ENCODE data around the gene MDGA2. TPM values are rescaled to one million over a fixed set of nuclear protein-coding genes. Genes with fewer than 3 reads are reported as not detected.

The MDGA2 gene
- total and polyA plus RNA-seq, 2 of the 4 experiments (the other 2 are of a cell fraction): 0.02 TPM; not detected in 1

DNA sequence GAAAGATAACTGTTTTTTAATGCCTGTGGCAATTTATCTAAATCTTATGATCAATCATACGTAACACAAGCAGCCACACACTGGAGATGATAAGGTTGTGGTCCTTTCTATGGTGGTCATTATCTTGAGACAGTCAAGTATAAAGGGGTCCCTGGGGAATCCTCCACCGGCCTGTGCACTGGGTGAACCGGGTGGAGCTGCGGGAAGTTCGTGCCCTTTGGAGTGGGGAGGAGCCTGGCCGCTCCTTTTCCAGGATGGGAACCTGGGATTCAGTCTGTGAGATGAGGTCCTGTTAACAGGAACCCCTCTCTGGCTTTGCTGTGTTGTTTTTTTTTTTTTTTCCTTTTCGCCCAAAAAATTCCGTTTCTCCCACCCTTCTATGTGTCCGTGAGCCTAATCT is 856.3 kb downstream of the MDGA2 start:
- TF ChIP-seq NFE2L2 (IDR thresholded peaks at IDR 0.05; ENCODE audit: low read depth, low read length): no peak
- H3K36me3 ChIP-seq (ENCODE audit: control insufficient read depth, insufficient read depth, low read length): no peaks in the 10 kb centered on the region
- WGBS, 2 experiments (ENCODE audit: extremely low coverage in 2 of 2, insufficient read length in 1 of 2): no CpG with 5 or more reads among the region's 9 CpGs
- no peak overlapping the region for H3K4me2 ChIP-seq (ENCODE audit: low read depth, low read length)
- peaks cover 5% of the 10 kb centered on the region; the same call in 1 of the 2 replicates for H3K9me3 ChIP-seq (ENCODE audit: control insufficient read depth, insufficient read depth, low read length)
- DNase-seq (no peak), ATAC-seq (ENCODE audit: low read depth) (no peak)
- no peak overlapping the region for H3K9ac ChIP-seq (ENCODE audit: low read depth, low read length)
- in situ Hi-C loops (cut with MboI; ENCODE audit: low sequenced_read_pairs) (no loop called here), intact Hi-C loops (cut with micrococcal nuclease) (no loop called here), dilution Hi-C loops (cut with HindIII; ENCODE audit: low sequenced_read_pairs, unreplicated experiment) (no loop called here)
- no peak overlapping the region for H2BK15ac ChIP-seq (ENCODE audit: low read depth, low read length)
- no peaks in the 10 kb centered on the region for H3K27me3 ChIP-seq (ENCODE audit: control insufficient read depth, insufficient read depth, low read length)
- no peak overlapping the region for H3K18ac ChIP-seq (ENCODE audit: low read depth, low read length)
- no peak overlapping the region for H4K5ac ChIP-seq (ENCODE audit: low read depth, low read length)
- H2AK5ac ChIP-seq (ENCODE audit: low read depth, low read length): no peak overlapping the region
- H3K4me3 ChIP-seq (ENCODE audit: insufficient read depth, low read depth, low read length): no peak overlapping the region
- H2AK9ac ChIP-seq (replicated peaks; ENCODE audit: low read depth, low read length, poor library complexity): no peak overlapping the region
- no peak overlapping the region for H3K56ac ChIP-seq (ENCODE audit: extremely low read depth, insufficient read depth, low read length)
- H3K27ac ChIP-seq (ENCODE audit: insufficient read depth, low read length): no peak overlapping the region
- no peak overlapping the region for H4K91ac ChIP-seq (ENCODE audit: insufficient read depth, low read depth, low read length)
- ChIA-PET CTCF (no interaction called here), POLR2A (ENCODE audit: unreplicated experiment) (no interaction called here)
- H2BK120ac ChIP-seq (ENCODE audit: low read depth, low read length): no peak overlapping the region
- H4K20me1 ChIP-seq (ENCODE audit: insufficient read depth, low read length): no peaks in the 10 kb centered on the region
- no peak overlapping the region for H4K8ac ChIP-seq (ENCODE audit: low read depth in 2 of 2, low read length in 2 of 2)
- H3K9me1 ChIP-seq (ENCODE audit: insufficient read depth, low read length): no peaks in the 10 kb centered on the region
- no peaks in the 10 kb centered on the region for H3K4me1 ChIP-seq (ENCODE audit: control insufficient read depth, insufficient read depth, low read length)
- no peak overlapping the region for H3K14ac ChIP-seq (replicated peaks; ENCODE audit: low read depth, low read length)
- H2AFZ ChIP-seq (replicated peaks; ENCODE audit: low read length, poor library complexity): no peak overlapping the region
- BruUV-seq (replicated peaks): no TSS peak
- H3K79me1 ChIP-seq (ENCODE audit: low read depth in 1 of 2, low read length in 2 of 2): no peaks in the 10 kb centered on the region
- no peak overlapping the region for H3K23ac ChIP-seq (ENCODE audit: low read depth, low read length)
- no peak overlapping the region for H2BK5ac ChIP-seq (ENCODE audit: low read depth, low read length, poor library complexity, severe bottlenecking)
- no peak overlapping the region for H2BK20ac ChIP-seq (ENCODE audit: low read depth, low read length)
- no peak overlapping the region for H3K4ac ChIP-seq (ENCODE audit: low read depth, low read length)

Measured in IMR-90 (cell line).